HepG2 (cell line): Measurements from ENCODE around the gene TPRN. TPM values are rescaled to one million over a fixed set of nuclear protein-coding genes. Genes with fewer than 3 reads are reported as not detected.

Experiments used
- ATAC-seq: fragments of 200-7000 bp; cut with Tn5 transposase; 3 replicates; pipeline ENCODE4 v1.9.1; 2020; ENCODE audit warnings: mild to moderate bottlenecking, moderate library complexity
- BruUV-seq: library from RNA; stranded (reverse); fragments of 400-500 nt; replicated peaks from 2 replicates; lab custom pipeline; 2021; lab: Mats Ljungman, UMichigan
- CTCF ChIA-PET: fragments of 300-600 bp; formaldehyde crosslinking; extraction: SDS; loops from one replicate; lab custom pipeline; 2021; ENCODE audit warnings: low total read pairs, inconsistent platforms, low intra/inter-chr PET ratio; lab: Yijun Ruan, JAX
- POLR2A ChIA-PET: fragments of 350-600 bp; sonication (Branson Sonifier 250); formaldehyde crosslinking; loops from one replicate; lab custom pipeline; 2020; ENCODE audit warnings: antibody characterized with exemption, inconsistent platforms; lab: Yijun Ruan, JAX
- DNase-seq: peaks from one replicate; pipeline ENCODE4 v3.0.0-alpha.2; 2015; ENCODE audit warnings: low spot score
- FAIRE-seq: peaks from 3 replicates; lab custom pipeline; 2011; peaks lifted over from hg19 to GRCh38; lab: Jason Lieb, UNC
- H2AFZ ChIP-seq: one replicate; pipeline ENCODE4 v1.6.1; 2011; ENCODE audit warnings: low read length, inconsistent platforms
- H3K27ac ChIP-seq: fragments of 300-600 bp; 3 replicates; pipeline ENCODE4 v1.8.0; 2011; ENCODE audit warnings: mixed run types, mild to moderate bottlenecking, mixed read lengths, low read length, inconsistent platforms; ENCODE audit not compliant: insufficient read depth; ENCODE audit errors: extremely low read length
- H3K27me3 ChIP-seq, 2 experiments: fragments of 200-600 bp in 1 of 2; 2 replicates in 1 of 2; 3 replicates in 1 of 2; pipeline versions ENCODE4 v1.6.0 to v1.8.0; 2011; ENCODE audit warnings: low read length in 2 of 2, mild to moderate bottlenecking in 2 of 2, moderate library complexity in 2 of 2, inconsistent platforms in 1 of 2; ENCODE audit not compliant: insufficient read depth in 2 of 2, control insufficient read depth in 1 of 2
- H3K36me3 ChIP-seq, 2 experiments: fragments of 200-600 bp in 1 of 2; replicated peaks in 1 of 2; 2 replicates in 1 of 2; 3 replicates in 1 of 2; pipeline versions ENCODE4 v1.5.1 to v1.8.0; 2011; ENCODE audit warnings: low read length in 2 of 2, inconsistent platforms in 1 of 2; ENCODE audit not compliant: insufficient read depth in 2 of 2, control insufficient read depth in 1 of 2
- H3K4me1 ChIP-seq: 2 replicates; pipeline ENCODE4 v1.5.1; 2012; ENCODE audit warnings: low read length, inconsistent platforms; ENCODE audit not compliant: insufficient read depth
- H3K4me2 ChIP-seq: 2 replicates; pipeline ENCODE4 v1.6.0; 2011; ENCODE audit warnings: low read depth, low read length, inconsistent platforms
- H3K4me3 ChIP-seq, 3 experiments: fragments of 200-600 bp in 1 of 3; sonication (generic), shearing (Covaris generic) in 1 of 3; replicated peaks in 1 of 3; 2 replicates each; pipeline ENCODE4 v1.5.1; 2011 to 2016; ENCODE audit warnings: low read length in 3 of 3, inconsistent platforms in 2 of 3, low read depth in 2 of 3, mild to moderate bottlenecking in 2 of 3, control low read depth in 1 of 3, mixed read lengths in 1 of 3; ENCODE audit not compliant: insufficient read depth in 1 of 3
- H3K79me2 ChIP-seq: one replicate; pipeline ENCODE4 v1.6.1; 2011; ENCODE audit warnings: low read length, inconsistent platforms; ENCODE audit not compliant: insufficient read depth
- H3K9ac ChIP-seq: 2 replicates; pipeline ENCODE4 v1.6.0; 2011; ENCODE audit warnings: mild to moderate bottlenecking, low read depth, low read length, inconsistent platforms; ENCODE audit not compliant: insufficient read depth
- H3K9me3 ChIP-seq: 2 replicates; pipeline ENCODE4 v1.5.1; 2012; ENCODE audit warnings: mild to moderate bottlenecking, low read length
- H4K20me1 ChIP-seq: 2 replicates; pipeline ENCODE4 v1.6.0; 2011; ENCODE audit warnings: inconsistent platforms, mild to moderate bottlenecking, low read length, moderate library complexity; ENCODE audit not compliant: insufficient read depth
- BORCS8-MEF2B ChIP-seq: sonication (generic); formaldehyde crosslinking; IDR thresholded peaks from 2 replicates; pipeline ENCODE4 v1.8.0; 2022; ENCODE audit warnings: mild to moderate bottlenecking, missing genetic modification reagents
- CEBPB ChIP-seq: IDR thresholded peaks from 2 replicates; pipeline ENCODE4 v1.6.1; 2011; ENCODE audit warnings: low read depth, low read length, improper control_type of control experiment, borderline replicate concordance
- DR1 ChIP-seq: sonication (generic); formaldehyde crosslinking; IDR thresholded peaks from 2 replicates; pipeline ENCODE4 v1.8.0; 2021; ENCODE audit warnings: mild to moderate bottlenecking, missing genetic modification reagents, inconsistent platforms
- GABPA ChIP-seq, 2 experiments: IDR thresholded peaks; 2 replicates each; pipeline ENCODE4 v1.6.1; 2011 to 2016; ENCODE audit warnings: low read depth in 2 of 2, low read length in 1 of 2, missing biosample characterization in 1 of 2, missing genetic modification characterization in 1 of 2
- HDAC2 ChIP-seq: sonication (generic); formaldehyde crosslinking; IDR thresholded peaks from 2 replicates; pipeline ENCODE4 v1.4.0; 2020; ENCODE audit warnings: missing genetic modification reagents
- IKZF4 ChIP-seq: sonication (generic); formaldehyde crosslinking; IDR thresholded peaks from 2 replicates; pipeline ENCODE4 v1.5.1; 2020; ENCODE audit warnings: borderline replicate concordance, mild to moderate bottlenecking, low read depth, missing genetic modification reagents; ENCODE audit errors: not compliant biosample characterization
- KDM6A ChIP-seq: IDR thresholded peaks from 2 replicates; pipeline ENCODE4 v1.6.1; 2016; ENCODE audit warnings: low read depth
- LCORL ChIP-seq, 2 experiments: fragments of 450-650 bp in 1 of 2; sonication (generic) in 1 of 2; formaldehyde crosslinking in 1 of 2; IDR thresholded peaks; 2 replicates each; pipeline versions ENCODE4 v1.5.0 to v1.6.1; 2017 to 2020; ENCODE audit warnings: antibody characterized with exemption in 1 of 2, missing genetic modification reagents in 1 of 2
- MIER2 ChIP-seq: IDR thresholded peaks from 2 replicates; pipeline ENCODE4 v1.6.1; 2016; ENCODE audit warnings: missing biosample characterization, missing genetic modification reagents
- MTF2 ChIP-seq: sonication (generic); formaldehyde crosslinking; IDR thresholded peaks from 2 replicates; pipeline ENCODE4 v1.5.0; 2020; ENCODE audit warnings: missing genetic modification reagents, borderline replicate concordance
- MZF1 ChIP-seq: sonication (generic); formaldehyde crosslinking; IDR thresholded peaks from 2 replicates; pipeline ENCODE4 v1.8.1; 2023; ENCODE audit warnings: mild to moderate bottlenecking, missing genetic modification reagents, borderline replicate concordance
- NCOR1 ChIP-seq: fragments of 200-600 bp; sonication (generic); IDR thresholded peaks from 2 replicates; pipeline ENCODE4 v1.7.0; 2017; ENCODE audit warnings: antibody characterized with exemption, low read length, borderline replicate concordance
- PAX8 ChIP-seq: sonication (generic); formaldehyde crosslinking; IDR thresholded peaks from 2 replicates; pipeline ENCODE4 v1.8.0; 2022; ENCODE audit warnings: mild to moderate bottlenecking, missing genetic modification reagents, borderline replicate concordance
- RARA ChIP-seq: IDR thresholded peaks from 2 replicates; pipeline ENCODE4 v1.6.1; 2016; ENCODE audit warnings: missing genetic modification reagents, missing compliant biosample characterization
- REXO4 ChIP-seq: sonication (generic); formaldehyde crosslinking; IDR thresholded peaks from 2 replicates; pipeline ENCODE4 v1.8.0; 2022; ENCODE audit warnings: missing genetic modification reagents, mild to moderate bottlenecking, borderline replicate concordance
- U2AF1 ChIP-seq: fragments of 200-400 bp; formaldehyde crosslinking; optimal IDR thresholded peaks from 2 replicates; pipeline ENCODE3; 2017; ENCODE audit warnings: mild to moderate bottlenecking, low read depth, low read length
- ZFP36 ChIP-seq: fragments of 150-350 bp; IDR thresholded peaks from 2 replicates; pipeline ENCODE4 v1.6.1; 2018; ENCODE audit warnings: borderline replicate concordance, low read length, low read depth; ENCODE audit not compliant: partially characterized antibody
- ZNF136 ChIP-seq: sonication (generic); formaldehyde crosslinking; IDR thresholded peaks from 2 replicates; pipeline ENCODE4 v1.8.1; 2022; ENCODE audit warnings: low read depth, mild to moderate bottlenecking, moderate library complexity, missing genetic modification reagents
- ZNF558 ChIP-seq: sonication (generic); formaldehyde crosslinking; IDR thresholded peaks from 2 replicates; pipeline ENCODE4 v1.9.0; 2022; ENCODE audit warnings: mild to moderate bottlenecking, missing genetic modification reagents, borderline replicate concordance
- ZNF788 ChIP-seq: sonication (generic); formaldehyde crosslinking; IDR thresholded peaks from 2 replicates; pipeline ENCODE4 v1.5.0; 2020; ENCODE audit warnings: mild to moderate bottlenecking, missing genetic modification reagents, borderline replicate concordance
- ZSCAN22 ChIP-seq: sonication (generic); formaldehyde crosslinking; IDR thresholded peaks from 2 replicates; pipeline ENCODE4 v1.4.0; 2020; ENCODE audit warnings: mild to moderate bottlenecking, missing genetic modification reagents
- WGBS: methylation state at CpG from one replicate; pipeline ENCODE4 v1.1.6; 2017; ENCODE audit warnings: low lambda C conversion rate; 5-methylcytosine and 5-hydroxymethylcytosine counted together
- in situ Hi-C: cut with HindIII; loops from 2 replicates; pipeline ENCODE4 v1.10.0; 2017; ENCODE audit warnings: low pct_unique_long_range_greater_than_20kb; ENCODE audit not compliant: extremely low pct_ligation_motif_present
- intact Hi-C: fragments of 100-400 bp; cut with micrococcal nuclease; formaldehyde crosslinking; loops from one replicate; pipeline ENCODE4 v1.10.0; 2022; ENCODE audit not compliant: unreplicated experiment
- polyA plus RNA-seq, 8 experiments: library from polyadenylated mRNA; depleted of rRNA in 3 of 8; stranded (reverse) in 7 of 8; unstranded in 1 of 8; fragments of >200 nt; fragmentation: Illumina TruSeq in 4 of 8; extraction: Trizol in 4 of 8; gene quantifications; 2 replicates each; pipeline versions ENCODE4 v1.2.1 to v1.2.3, GENCODE V29; 2011 to 2016; ENCODE audit warnings: low read depth in 4 of 8, missing spikeins in 1 of 8, mixed read lengths in 1 of 8; ENCODE audit not compliant: insufficient read depth in 1 of 8
- total RNA-seq, 5 experiments: library from RNA; depleted of rRNA; stranded (reverse); fragments of >200 nt; fragmentation: Illumina TruSeq; extraction: Trizol; gene quantifications; 2 replicates each; pipeline ENCODE4 v1.2.3, GENCODE V29; 2016; ENCODE audit warnings: low read depth in 1 of 5
- TF ChIP-seq, protein P1 (sequence below): sonication (generic); formaldehyde crosslinking; IDR thresholded peaks from 2 replicates; pipeline ENCODE4 v1.4.0; 2020; ENCODE audit warnings: missing genetic modification reagents

Gene TPRN
- total and polyA plus RNA-seq, 2 of the 13 experiments (the other 11 are each of a cell fraction or from before 2014, with no cell fraction given), result 10.1 to 19.2 TPM

DNA sequence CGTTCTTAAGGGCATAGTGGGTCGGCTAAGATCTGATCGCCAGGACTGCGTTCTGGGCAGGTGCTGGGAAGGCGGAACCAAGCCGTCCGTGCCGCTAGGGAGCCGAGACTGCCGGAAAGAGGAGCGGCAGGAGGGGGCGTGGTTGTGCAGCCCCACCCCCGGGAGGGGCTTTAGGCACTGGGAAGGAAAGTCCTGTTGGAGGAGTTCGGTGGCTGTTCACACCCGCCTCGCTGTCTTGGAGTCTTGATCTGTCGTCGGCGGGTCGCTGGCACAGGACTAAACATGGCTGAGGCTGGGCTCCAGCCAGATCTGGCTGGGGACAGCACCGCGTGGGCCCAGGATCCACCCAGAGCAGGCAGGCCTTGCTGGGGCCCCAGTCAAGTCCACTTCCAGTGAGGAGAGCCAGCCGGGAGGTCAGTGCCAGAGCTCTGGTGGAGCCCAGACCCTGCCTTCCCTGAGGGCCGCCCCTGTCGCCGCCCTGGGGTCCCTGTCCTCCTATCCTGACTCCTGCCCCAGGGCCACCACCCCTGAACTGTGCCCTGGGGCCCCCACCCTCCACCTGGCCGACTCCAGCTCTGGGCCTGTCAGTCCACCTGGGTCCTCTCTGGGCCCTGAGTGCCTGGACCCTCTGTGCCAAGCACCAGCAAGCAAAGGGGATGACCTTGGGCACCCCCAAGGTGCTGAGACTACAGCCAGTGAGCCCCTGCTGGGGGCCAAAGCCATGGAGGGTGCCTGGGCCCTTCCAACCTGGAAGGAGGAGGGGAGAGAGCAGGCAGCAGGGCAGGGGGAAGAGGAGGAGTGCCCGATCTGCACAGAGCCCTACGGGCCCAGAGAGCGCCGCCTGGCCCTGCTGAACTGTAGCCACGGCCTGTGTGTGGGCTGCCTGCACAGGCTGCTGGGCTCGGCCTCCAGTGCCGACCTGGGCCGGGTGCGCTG is 17.0 kb upstream of the TPRN start:
- CTCF ChIA-PET, result no interaction called here
- 16% methylated on average over 11 of the region's 36 CpGs for WGBS
- intact Hi-C loops (no loop called here), in situ Hi-C loops (no loop called here)
- Histone ChIP-seq H3K4me2 (peak overlapping the region; percentile 90), H3K79me2 (peaks cover 3% of the 10 kb centered on the region), H3K4me3 (peak overlapping the region; percentile 68 to 83 (median 77)), H4K20me1 (peaks cover 4% of the 10 kb centered on the region; the same call in 1 of the 2 replicates), H3K27ac (peak overlapping the region; percentile 84), H3K4me1 (peaks cover 29% of the 10 kb centered on the region), H2AFZ (no peak overlapping the region), H3K9ac (peak overlapping the region; percentile 77), H3K9me3 (no peaks in the 10 kb centered on the region), H3K27me3 (no peaks in the 10 kb centered on the region), H3K36me3 (no peaks in the 10 kb centered on the region)
- POLR2A ChIA-PET, result interaction anchor here (0.9 to 13.4 kb wide), 11 partner anchors 9 to 150 kb away, joined by 3 to 225 read pairs (median 10); partner anchors contain the start of genes ANAPC2, NDOR1, RNF224 and SSNA1
- TSS peak; percentile 56 for BruUV-seq
- FAIRE-seq (peak; percentile 97), ATAC-seq (peak; percentile 69), DNase-seq (peak; percentile 66)
- no peak for TF ChIP-seq ZFP36
- TF ChIP-seq REXO4, result no peak
- no peak for TF ChIP-seq RARA (CRISPR knock-in tag)
- no peak for TF ChIP-seq LCORL (IDR thresholded peaks at IDR 0.05)
- peak; percentile 69 for TF ChIP-seq LCORL (CRISPR knock-in tag; IDR thresholded peaks at IDR 0.05)
- no peak for TF ChIP-seq CEBPB
- TF ChIP-seq MIER2 (CRISPR knock-in tag), result no peak
- peak; percentile 58; the same call in 1 of the 2 replicates for TF ChIP-seq ZNF788 (CRISPR knock-in tag)
- peak; percentile 64; the same call in 1 of the 2 replicates for TF ChIP-seq ZNF136 (CRISPR knock-in tag)
- no peak for TF ChIP-seq KDM6A (CRISPR knock-in tag)
- TF ChIP-seq PAX8, result 0 out of 2 replicates have a peak, but pooled peaks have one; percentile 41
- 0 out of 2 replicates have a peak, but pooled peaks have one; percentile 17 for TF ChIP-seq ZNF558 (CRISPR knock-in tag)
- peak; percentile 57 for TF ChIP-seq IKZF4
- TF ChIP-seq ZSCAN22 (CRISPR knock-in tag), result 0 out of 2 replicates have a peak, but pooled peaks have one; percentile 19
- TF ChIP-seq, protein P1, sequence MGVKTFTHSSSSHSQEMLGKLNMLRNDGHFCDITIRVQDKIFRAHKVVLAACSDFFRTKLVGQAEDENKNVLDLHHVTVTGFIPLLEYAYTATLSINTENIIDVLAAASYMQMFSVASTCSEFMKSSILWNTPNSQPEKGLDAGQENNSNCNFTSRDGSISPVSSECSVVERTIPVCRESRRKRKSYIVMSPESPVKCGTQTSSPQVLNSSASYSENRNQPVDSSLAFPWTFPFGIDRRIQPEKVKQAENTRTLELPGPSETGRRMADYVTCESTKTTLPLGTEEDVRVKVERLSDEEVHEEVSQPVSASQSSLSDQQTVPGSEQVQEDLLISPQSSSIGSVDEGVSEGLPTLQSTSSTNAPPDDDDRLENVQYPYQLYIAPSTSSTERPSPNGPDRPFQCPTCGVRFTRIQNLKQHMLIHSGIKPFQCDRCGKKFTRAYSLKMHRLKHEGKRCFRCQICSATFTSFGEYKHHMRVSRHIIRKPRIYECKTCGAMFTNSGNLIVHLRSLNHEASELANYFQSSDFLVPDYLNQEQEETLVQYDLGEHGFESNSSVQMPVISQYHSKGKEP, result no peak
- no peak for TF ChIP-seq U2AF1
- TF ChIP-seq GABPA (IDR thresholded peaks at IDR 0.05; ENCODE audit: low read depth, low read length), result no peak
- TF ChIP-seq GABPA (CRISPR knock-in tag; IDR thresholded peaks at IDR 0.05; ENCODE audit: low read depth), result peak; percentile 76
- peak; percentile 56; the same call in 1 of the 2 replicates for TF ChIP-seq DR1 (CRISPR knock-in tag)
- peak; percentile 21; the same call in 1 of the 2 replicates for TF ChIP-seq HDAC2
- no peak for TF ChIP-seq MZF1
- TF ChIP-seq NCOR1, result 0 out of 2 replicates have a peak, but pooled peaks have one; percentile 7
- peak; percentile 58 for TF ChIP-seq BORCS8-MEF2B (CRISPR knock-in tag)
- no peak for TF ChIP-seq MTF2 (CRISPR knock-in tag)
